ENCODE data around the gene FSIP2. TPM values are rescaled to one million over a fixed set of nuclear protein-coding genes. Genes with fewer than 3 reads are reported as not detected.

FSIP2 gene
- total and polyA plus RNA-seq, 12 donors: 0.01 to 2.4 (median 0.27) TPM; not detected in 1

- ATAC-seq (no peak), DNase-seq (no peak)
- Histone ChIP-seq H3K4me1 (no peaks in the 10 kb centered on the region), H3K9me3 (no peaks in the 10 kb centered on the region), H3K36me3 (no peaks in the 10 kb centered on the region), H3K4me3 (no peak overlapping the region), H3K27me3 (no peaks in the 10 kb centered on the region), H3K27ac (no peak overlapping the region)
- WGBS, 2 donors: 88% methylated on average over 2 of the region's 2 CpGs
- TF ChIP-seq CTCF (IDR thresholded peaks at IDR 0.05): no peak
- intact Hi-C loops (cut with DNase I): no loop called here
Observed at GRCh38 chr2:185785851-185786473, 47.4 kb downstream of the FSIP2 start.

GRCh38 chr2:185787227-185788145, 48.9 kb downstream of the FSIP2 start:
- no peaks in the 10 kb centered on the region for H3K4me1 ChIP-seq
- H3K9me3 ChIP-seq: no peaks in the 10 kb centered on the region
- ATAC-seq (no peak), DNase-seq (no peak)
- H3K36me3 ChIP-seq: no peaks in the 10 kb centered on the region
- intact Hi-C loops (cut with DNase I): no loop called here
- H3K27ac ChIP-seq: no peak overlapping the region
- WGBS, 2 donors: 95 to 97% methylated on average over 2 of the region's 2 CpGs
- no peaks in the 10 kb centered on the region for H3K27me3 ChIP-seq
- no peak overlapping the region for H3K4me3 ChIP-seq
- no peak for TF ChIP-seq CTCF (IDR thresholded peaks at IDR 0.05)

- Histone ChIP-seq H3K36me3 (no peaks in the 10 kb centered on the region), H3K4me3 (no peak overlapping the region), H3K9me3 (peaks cover 0 to 4% (median 0%) of the 10 kb centered on the region in 11 donors), H3K27me3 (no peaks in the 10 kb centered on the region), H3K4me1 (no peaks in the 10 kb centered on the region), H3K27ac (no peak overlapping the region)
- ATAC-seq (no peak), DNase-seq (no peak)
- 73 to 78% methylated on average over 2 of the region's 2 CpGs for WGBS, 2 donors
- intact Hi-C loops (cut with DNase I): no loop called here
- TF ChIP-seq CTCF (IDR thresholded peaks at IDR 0.05): no peak
Observed at GRCh38 chr2:185790361-185790760, 51.8 kb downstream of the FSIP2 start.

GRCh38 chr2:185793532-185794345, 55.1 kb downstream of the FSIP2 start:
- 68 to 72% methylated on average over 7 of the region's 7 CpGs for WGBS, 2 donors
- H3K4me3 ChIP-seq: no peak overlapping the region
- no peak for ATAC-seq
- H3K36me3 ChIP-seq: no peaks in the 10 kb centered on the region
- H3K27ac ChIP-seq: no peak overlapping the region
- no peaks in the 10 kb centered on the region for H3K4me1 ChIP-seq
- H3K27me3 ChIP-seq: no peaks in the 10 kb centered on the region
- DNase-seq: no peak
- TF ChIP-seq CTCF (IDR thresholded peaks at IDR 0.05): no peak
- intact Hi-C loops (cut with DNase I): no loop called here
- H3K9me3 ChIP-seq: peaks cover 0 to 4% (median 0%) of the 10 kb centered on the region in 11 donors

Measured in heart right ventricle (tissue), 16 donors.